DOHH2 (cell line): ENCODE results near the gene MGME1.

ENCODE experiments used
- H3F3A ChIP-seq: fragments of 200-600 bp; sonication (generic), shearing (Covaris generic); 2 replicates; pipeline ENCODE4 v1.6.0; 2016; ENCODE audit warnings: antibody characterized with exemption, mild to moderate bottlenecking; ENCODE audit not compliant: control insufficient read depth, insufficient read depth
- H3K27ac ChIP-seq: fragments of 200-600 bp; sonication (generic); 2 replicates; pipeline ENCODE4 v1.5.1; 2014; ENCODE audit warnings: low read depth, mild to moderate bottlenecking, low read length, moderate library complexity
- H3K27me3 ChIP-seq: fragments of 200-600 bp; sonication (generic); 2 replicates; pipeline ENCODE4 v1.6.1; 2014; ENCODE audit warnings: mild to moderate bottlenecking, low read length, mixed read lengths; ENCODE audit not compliant: control insufficient read depth
- H3K36me3 ChIP-seq: fragments of 200-600 bp; sonication (generic); 2 replicates; pipeline ENCODE4 v1.6.1; 2014; ENCODE audit warnings: mild to moderate bottlenecking, low read length, moderate library complexity, mixed read lengths; ENCODE audit not compliant: control insufficient read depth
- H3K4me1 ChIP-seq: fragments of 200-600 bp; sonication (generic); 2 replicates; pipeline ENCODE4 v1.6.1; 2014; ENCODE audit warnings: mild to moderate bottlenecking, low read length, mixed read lengths; ENCODE audit not compliant: control insufficient read depth
- H3K4me2 ChIP-seq: fragments of 200-600 bp; sonication (generic); 2 replicates; pipeline ENCODE4 v1.6.0; 2014; ENCODE audit warnings: mild to moderate bottlenecking, low read length, moderate library complexity
- H3K4me3 ChIP-seq: fragments of 200-600 bp; sonication (generic); 2 replicates; pipeline ENCODE4 v1.5.1; 2014; ENCODE audit warnings: mild to moderate bottlenecking, low read length, mixed read lengths
- H3K79me2 ChIP-seq: fragments of 200-600 bp; sonication (generic); 2 replicates; pipeline ENCODE4 v1.6.1; 2014; ENCODE audit warnings: mild to moderate bottlenecking, low read length, mixed read lengths; ENCODE audit not compliant: control insufficient read depth
- H3K9me2 ChIP-seq: fragments of 200-600 bp; sonication (generic); replicated peaks from 2 replicates; pipeline ENCODE4 v1.6.1; 2014; ENCODE audit warnings: mild to moderate bottlenecking, low read length, mixed read lengths; ENCODE audit not compliant: control insufficient read depth
- H3K9me3 ChIP-seq: fragments of 200-600 bp; sonication (generic); 2 replicates; pipeline ENCODE4 v1.6.1; 2014; ENCODE audit warnings: antibody characterized with exemption, low read length, mixed read lengths; ENCODE audit not compliant: control insufficient read depth, insufficient read depth
- H4K20me1 ChIP-seq: fragments of 200-600 bp; sonication (generic); 2 replicates; pipeline ENCODE4 v1.6.0; 2014; ENCODE audit warnings: low read depth, mild to moderate bottlenecking, antibody characterized with exemption, low read length, moderate library complexity; ENCODE audit not compliant: control insufficient read depth, insufficient read depth
- EZH2phosphoT487 ChIP-seq: fragments of 200-600 bp; sonication (generic); IDR thresholded peaks from 2 replicates; pipeline ENCODE4 v1.6.1; 2017; ENCODE audit warnings: borderline replicate concordance, mild to moderate bottlenecking, antibody characterized with exemption, low read length, moderate library complexity, mixed read lengths
- TF ChIP-seq, protein P1 (sequence below): fragments of 200-600 bp; sonication (generic); IDR thresholded peaks from one replicate; pipeline ENCODE4 v1.5.1; 2014; ENCODE audit warnings: antibody characterized with exemption, mild to moderate bottlenecking, low read depth, low read length; ENCODE audit not compliant: poor library complexity, severe bottlenecking

The MGME1 gene

GRCh38 chr20:17998446-17998845 lies 29.6 kb downstream of the MGME1 start:
- no peaks in the 10 kb centered on the region for H3K27me3 ChIP-seq
- TF ChIP-seq EZH2phosphoT487: no peak
- TF ChIP-seq, protein P1, sequence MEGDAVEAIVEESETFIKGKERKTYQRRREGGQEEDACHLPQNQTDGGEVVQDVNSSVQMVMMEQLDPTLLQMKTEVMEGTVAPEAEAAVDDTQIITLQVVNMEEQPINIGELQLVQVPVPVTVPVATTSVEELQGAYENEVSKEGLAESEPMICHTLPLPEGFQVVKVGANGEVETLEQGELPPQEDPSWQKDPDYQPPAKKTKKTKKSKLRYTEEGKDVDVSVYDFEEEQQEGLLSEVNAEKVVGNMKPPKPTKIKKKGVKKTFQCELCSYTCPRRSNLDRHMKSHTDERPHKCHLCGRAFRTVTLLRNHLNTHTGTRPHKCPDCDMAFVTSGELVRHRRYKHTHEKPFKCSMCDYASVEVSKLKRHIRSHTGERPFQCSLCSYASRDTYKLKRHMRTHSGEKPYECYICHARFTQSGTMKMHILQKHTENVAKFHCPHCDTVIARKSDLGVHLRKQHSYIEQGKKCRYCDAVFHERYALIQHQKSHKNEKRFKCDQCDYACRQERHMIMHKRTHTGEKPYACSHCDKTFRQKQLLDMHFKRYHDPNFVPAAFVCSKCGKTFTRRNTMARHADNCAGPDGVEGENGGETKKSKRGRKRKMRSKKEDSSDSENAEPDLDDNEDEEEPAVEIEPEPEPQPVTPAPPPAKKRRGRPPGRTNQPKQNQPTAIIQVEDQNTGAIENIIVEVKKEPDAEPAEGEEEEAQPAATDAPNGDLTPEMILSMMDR: no peak
- no peak overlapping the region for H3K4me2 ChIP-seq
- no peaks in the 10 kb centered on the region for H3K9me2 ChIP-seq
- H3K4me1 ChIP-seq: peaks cover 42% of the 10 kb centered on the region
- H4K20me1 ChIP-seq: no peaks in the 10 kb centered on the region
- H3K36me3 ChIP-seq: no peaks in the 10 kb centered on the region
- no peaks in the 10 kb centered on the region for H3K79me2 ChIP-seq
- H3K27ac ChIP-seq: no peak overlapping the region
- no peak overlapping the region for H3K4me3 ChIP-seq
- H3K9me3 ChIP-seq: no peaks in the 10 kb centered on the region
- peaks cover 9% of the 10 kb centered on the region for H3F3A ChIP-seq

DNA sequence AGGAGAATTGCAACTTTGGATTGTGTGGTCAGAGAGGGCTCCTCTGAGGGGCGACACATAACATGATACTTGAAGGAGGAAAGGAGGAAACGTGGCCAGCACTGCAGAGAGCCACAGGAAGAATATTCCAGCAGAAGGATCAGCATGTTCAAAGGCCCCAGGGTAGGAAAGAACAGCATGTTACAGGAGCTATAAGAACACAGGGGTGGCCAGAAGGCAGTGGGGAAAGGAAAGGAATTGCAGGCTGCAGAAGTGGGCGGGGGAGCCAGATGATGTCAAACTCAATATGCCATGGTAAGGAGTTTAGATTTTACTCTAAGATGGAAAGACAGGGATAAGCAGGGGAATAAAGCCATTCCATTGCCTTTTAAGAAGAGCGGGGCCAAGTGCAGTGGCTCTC lies 30.7 kb downstream of the MGME1 start:
- Histone ChIP-seq H3K4me1 (peaks cover 50% of the 10 kb centered on the region), H3K4me3 (no peak overlapping the region), H3K79me2 (no peaks in the 10 kb centered on the region), H3K9me3 (no peaks in the 10 kb centered on the region), H3K9me2 (no peaks in the 10 kb centered on the region), H4K20me1 (no peaks in the 10 kb centered on the region), H3K27ac (no peak overlapping the region), H3K27me3 (no peaks in the 10 kb centered on the region), H3K36me3 (no peaks in the 10 kb centered on the region), H3K4me2 (no peak overlapping the region), H3F3A (peaks cover 11% of the 10 kb centered on the region)
- TF ChIP-seq, protein P1: no peak
- TF ChIP-seq EZH2phosphoT487: no peak

DNA sequence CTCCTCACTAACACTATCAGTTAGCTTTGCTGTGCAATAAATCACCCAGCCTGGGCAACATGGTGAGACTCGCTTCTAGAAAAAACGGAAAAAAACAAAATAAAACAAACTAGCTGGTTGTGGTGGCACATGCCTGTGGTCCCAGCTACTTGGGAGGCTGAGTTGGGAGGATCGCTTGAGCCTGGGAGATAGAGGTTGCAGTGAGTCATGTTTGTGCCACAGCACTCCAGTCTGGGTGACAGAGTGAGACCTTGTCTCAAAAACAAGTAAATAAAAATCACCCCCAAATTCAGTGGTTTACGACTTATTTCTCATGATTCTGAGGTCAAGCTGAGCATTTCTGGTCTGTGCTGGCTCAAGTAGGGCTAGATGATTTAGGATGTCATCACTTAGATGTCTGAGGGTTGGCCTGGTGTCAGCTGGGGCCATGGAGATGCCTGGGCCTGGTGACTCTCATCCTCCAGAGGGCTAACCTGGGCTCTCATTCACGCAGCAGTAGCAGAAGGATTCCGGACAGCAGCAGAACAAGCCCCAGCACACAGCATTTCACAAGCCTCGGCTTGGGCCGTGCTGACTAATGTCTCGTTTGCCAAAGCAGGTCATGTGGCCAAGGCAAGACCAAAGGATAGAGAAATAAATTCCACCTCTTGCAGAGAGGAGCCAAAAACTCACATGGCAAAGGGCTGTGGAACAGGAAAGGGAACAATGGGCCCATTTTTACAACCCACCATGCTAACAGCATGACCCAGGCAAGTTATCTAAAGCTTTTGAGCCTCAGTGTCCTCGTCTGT lies 32.5 kb downstream of the MGME1 start:
- no peaks in the 10 kb centered on the region for H3K9me2 ChIP-seq
- H3K4me3 ChIP-seq: no peak overlapping the region
- H3K36me3 ChIP-seq: no peaks in the 10 kb centered on the region
- H3K4me1 ChIP-seq: peaks cover 53% of the 10 kb centered on the region
- no peak overlapping the region for H3K4me2 ChIP-seq
- no peak overlapping the region for H3K27ac ChIP-seq
- no peak for TF ChIP-seq EZH2phosphoT487
- TF ChIP-seq, protein P1: no peak
- no peaks in the 10 kb centered on the region for H4K20me1 ChIP-seq
- H3K9me3 ChIP-seq: no peaks in the 10 kb centered on the region
- H3F3A ChIP-seq: peaks cover 7% of the 10 kb centered on the region
- H3K27me3 ChIP-seq: no peaks in the 10 kb centered on the region
- H3K79me2 ChIP-seq: no peaks in the 10 kb centered on the region
